Adrenal gland (tissue), 5 donors: ENCODE measurements around the gene MS4A13.

ENCODE experiments used
- CTCF ChIP-seq, 6 experiments: fragments of 450-650 bp in 4 of 6; fragments of 200-600 bp in 2 of 6; sonication (generic) in 1 of 6; IDR thresholded peaks; 1 replicate in 5 of 6; 2 replicates in 1 of 6; pipeline versions ENCODE4 v1.5.1 to v1.8.0; 2016 to 2021; ENCODE audit warnings: antibody characterized with exemption in 6 of 6, mild to moderate bottlenecking in 2 of 6, moderate library complexity in 1 of 6
- POLR2A ChIP-seq, 2 donors: fragments of 450-650 bp; IDR thresholded peaks; one replicate each; pipeline ENCODE4 v1.6.1; 2017; ENCODE audit warnings: antibody characterized with exemption in 2 of 2, mild to moderate bottlenecking in 2 of 2, moderate library complexity in 1 of 2
- donor health status: DM: no; HTN: no; CAD: no.

DNA sequence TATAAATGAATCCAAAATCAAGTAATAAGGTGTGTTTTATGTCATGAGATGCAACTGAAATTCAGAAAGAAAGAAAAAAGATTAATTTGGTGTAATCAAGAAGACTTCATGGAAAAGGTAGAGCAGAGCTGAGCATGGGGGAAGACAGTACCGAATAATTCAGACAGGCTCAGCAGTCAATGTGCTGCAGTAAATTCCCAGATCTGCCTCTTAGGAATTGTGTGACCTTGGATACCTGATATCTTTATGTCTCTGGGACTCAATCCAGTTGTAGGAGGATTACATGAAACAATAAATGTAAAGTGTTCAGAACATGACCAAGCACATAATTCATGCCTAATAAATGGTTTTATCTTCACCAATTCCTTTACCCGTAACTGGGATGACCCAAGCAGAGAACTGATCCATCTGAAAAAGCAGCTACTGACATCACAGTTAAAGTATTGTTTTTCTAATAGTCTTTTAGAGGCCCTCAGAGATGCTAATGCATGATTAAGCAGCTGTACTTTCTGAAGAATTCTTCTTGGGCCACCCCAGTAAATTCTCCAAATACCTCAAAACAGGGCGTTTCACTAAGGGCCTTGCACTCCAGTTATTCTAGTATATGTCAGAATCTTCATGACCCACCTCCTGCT, 14.8 kb upstream of the MS4A13 start:
- TF ChIP-seq POLR2A (IDR thresholded peaks at IDR 0.05), result no peak
- TF ChIP-seq CTCF (IDR thresholded peaks at IDR 0.05), result no peak
